ENCODE measurements around the gene GAS7. TPM values are rescaled to one million over a fixed set of nuclear protein-coding genes. Genes with fewer than 3 reads are reported as not detected.

Gene GAS7
- total RNA-seq, 1 donor from 2014 or later: 78.0 TPM

GRCh38 chr17:10135539-10136257 lies 62.7 kb downstream of the GAS7 start:
- TF ChIP-seq CTCF (IDR thresholded peaks at IDR 0.05): no peak
- H3K27me3 ChIP-seq: no peaks in the 10 kb centered on the region
- no peaks in the 10 kb centered on the region for H3K36me3 ChIP-seq
- H3K27ac ChIP-seq: no peak overlapping the region
- peak in 1 of 2 donors; percentile 75 for DNase-seq (ENCODE audit: low spot score in 2 of 2)
- intact Hi-C loops (cut with DNase I): no loop called here
- no peaks in the 10 kb centered on the region for H3K4me1 ChIP-seq
- no peaks in the 10 kb centered on the region for H3K9me3 ChIP-seq
- no peak overlapping the region for H3K4me3 ChIP-seq

GRCh38 chr17:10130677-10131076 lies 67.7 kb downstream of the GAS7 start:
- no peak for TF ChIP-seq CTCF (IDR thresholded peaks at IDR 0.05)
- H3K4me1 ChIP-seq: no peaks in the 10 kb centered on the region
- H3K36me3 ChIP-seq: no peaks in the 10 kb centered on the region
- H3K27me3 ChIP-seq: no peaks in the 10 kb centered on the region
- no peak overlapping the region for H3K4me3 ChIP-seq
- no peak overlapping the region for H3K27ac ChIP-seq
- DNase-seq (ENCODE audit: low spot score in 2 of 2): no peak
- intact Hi-C loops (cut with DNase I): no loop called here
- no peaks in the 10 kb centered on the region for H3K9me3 ChIP-seq

- no peak for DNase-seq (ENCODE audit: low spot score in 2 of 2)
- no peak for TF ChIP-seq CTCF (IDR thresholded peaks at IDR 0.05)
- intact Hi-C loops (cut with DNase I): no loop called here
- no peaks in the 10 kb centered on the region for H3K36me3 ChIP-seq
- H3K9me3 ChIP-seq: no peaks in the 10 kb centered on the region
- no peak overlapping the region for H3K27ac ChIP-seq
- no peak overlapping the region for H3K4me3 ChIP-seq
- no peaks in the 10 kb centered on the region for H3K27me3 ChIP-seq
- H3K4me1 ChIP-seq: no peaks in the 10 kb centered on the region
These were observed 68.1 kb downstream of the GAS7 start for GRCh38 chr17:10130263-10130662.

- Histone ChIP-seq H3K36me3 (no peaks in the 10 kb centered on the region), H3K27me3 (no peaks in the 10 kb centered on the region), H3K4me3 (no peak overlapping the region), H3K9me3 (no peaks in the 10 kb centered on the region), H3K4me1 (no peaks in the 10 kb centered on the region), H3K27ac (peak overlapping the region; percentile 28 to 57)
- TF ChIP-seq CTCF (IDR thresholded peaks at IDR 0.05): no peak
- intact Hi-C loops (cut with DNase I): no loop called here
- DNase-seq (ENCODE audit: low spot score in 2 of 2): peak; percentile 32 to 86
These were observed 70.5 kb downstream of the GAS7 start for GRCh38 chr17:10127819-10128425.

GRCh38 chr17:10126616-10127501 lies 71.5 kb downstream of the GAS7 start:
- Histone ChIP-seq H3K9me3 (no peaks in the 10 kb centered on the region), H3K27ac (peak overlapping the region; percentile 28 to 57), H3K27me3 (no peaks in the 10 kb centered on the region), H3K36me3 (no peaks in the 10 kb centered on the region), H3K4me3 (no peak overlapping the region), H3K4me1 (no peaks in the 10 kb centered on the region)
- no peak for TF ChIP-seq CTCF (IDR thresholded peaks at IDR 0.05)
- intact Hi-C loops (cut with DNase I): no loop called here
- DNase-seq (ENCODE audit: low spot score in 2 of 2): no peak

Data from ascending aorta (tissue), 2 donors.